GM12801 (cell line): ENCODE results near the gene FBXW8.

Source experiments
- TF ChIP-seq, protein P1 (sequence below): IDR thresholded peaks from one replicate; pipeline ENCODE4 v1.5.1; 2011; ENCODE audit warnings: control low read depth; ENCODE audit not compliant: insufficient read length; ENCODE audit errors: extremely low read depth

Gene FBXW8

GRCh38 chr12:116910645-116911451 is at the start of gene FBXW8:
Gene FBXW8 (plus strand): TSS chr12:116910950. CDS start chr12:116911038, 88 bp downstream.
- TF ChIP-seq, protein P1, sequence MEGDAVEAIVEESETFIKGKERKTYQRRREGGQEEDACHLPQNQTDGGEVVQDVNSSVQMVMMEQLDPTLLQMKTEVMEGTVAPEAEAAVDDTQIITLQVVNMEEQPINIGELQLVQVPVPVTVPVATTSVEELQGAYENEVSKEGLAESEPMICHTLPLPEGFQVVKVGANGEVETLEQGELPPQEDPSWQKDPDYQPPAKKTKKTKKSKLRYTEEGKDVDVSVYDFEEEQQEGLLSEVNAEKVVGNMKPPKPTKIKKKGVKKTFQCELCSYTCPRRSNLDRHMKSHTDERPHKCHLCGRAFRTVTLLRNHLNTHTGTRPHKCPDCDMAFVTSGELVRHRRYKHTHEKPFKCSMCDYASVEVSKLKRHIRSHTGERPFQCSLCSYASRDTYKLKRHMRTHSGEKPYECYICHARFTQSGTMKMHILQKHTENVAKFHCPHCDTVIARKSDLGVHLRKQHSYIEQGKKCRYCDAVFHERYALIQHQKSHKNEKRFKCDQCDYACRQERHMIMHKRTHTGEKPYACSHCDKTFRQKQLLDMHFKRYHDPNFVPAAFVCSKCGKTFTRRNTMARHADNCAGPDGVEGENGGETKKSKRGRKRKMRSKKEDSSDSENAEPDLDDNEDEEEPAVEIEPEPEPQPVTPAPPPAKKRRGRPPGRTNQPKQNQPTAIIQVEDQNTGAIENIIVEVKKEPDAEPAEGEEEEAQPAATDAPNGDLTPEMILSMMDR: no peak

- TF ChIP-seq, protein P1: no peak
These were observed 49.4 kb upstream of the FBXW8 start for GRCh38 chr12:116861320-116861719.

DNA sequence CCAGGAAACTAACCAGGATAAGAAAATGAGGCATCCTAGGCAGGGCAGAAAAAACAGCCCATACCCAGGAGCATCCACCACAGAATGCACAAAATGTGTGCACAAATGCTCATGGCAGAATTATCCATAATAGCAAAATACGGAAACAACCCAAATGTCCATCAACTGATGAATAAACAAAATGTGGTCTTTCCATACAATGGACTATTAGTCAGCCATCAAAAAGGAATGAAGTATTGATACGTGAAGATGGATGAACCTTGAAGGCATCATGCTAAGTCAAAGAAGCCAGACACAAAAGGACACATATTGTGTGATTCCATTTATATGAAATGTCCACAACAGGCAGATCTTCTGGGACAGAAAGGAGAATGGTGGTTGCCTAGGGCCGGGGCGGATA is 48.6 kb upstream of the FBXW8 start:
- TF ChIP-seq, protein P1: no peak

DNA sequence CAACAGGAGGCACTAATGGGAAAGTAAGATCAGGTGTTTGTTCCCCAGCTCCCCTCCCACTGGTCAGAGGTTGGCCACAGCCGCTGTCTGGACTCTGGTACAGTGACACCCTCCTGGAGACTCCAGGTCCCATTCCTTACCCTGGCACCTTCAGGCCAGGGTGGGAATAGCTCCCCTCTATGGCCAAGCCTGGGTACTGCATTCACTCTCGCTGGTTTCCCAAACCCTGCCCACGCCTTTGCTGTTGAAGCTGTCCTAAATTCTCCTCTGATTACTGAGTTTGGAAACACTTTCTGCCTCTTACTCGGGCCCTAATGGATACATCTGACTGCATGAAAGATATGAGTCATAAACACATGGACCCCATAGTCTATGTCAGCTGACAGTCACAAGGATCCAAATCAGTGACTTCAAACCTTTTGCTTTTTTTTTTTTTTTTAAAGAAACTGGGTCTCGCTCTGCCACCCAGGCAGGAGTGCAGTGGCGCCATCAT is 47.4 kb upstream of the FBXW8 start:
- TF ChIP-seq, protein P1: no peak

- TF ChIP-seq, protein P1: no peak
These were observed 46.2 kb upstream of the FBXW8 start for GRCh38 chr12:116864371-116865160.

DNA sequence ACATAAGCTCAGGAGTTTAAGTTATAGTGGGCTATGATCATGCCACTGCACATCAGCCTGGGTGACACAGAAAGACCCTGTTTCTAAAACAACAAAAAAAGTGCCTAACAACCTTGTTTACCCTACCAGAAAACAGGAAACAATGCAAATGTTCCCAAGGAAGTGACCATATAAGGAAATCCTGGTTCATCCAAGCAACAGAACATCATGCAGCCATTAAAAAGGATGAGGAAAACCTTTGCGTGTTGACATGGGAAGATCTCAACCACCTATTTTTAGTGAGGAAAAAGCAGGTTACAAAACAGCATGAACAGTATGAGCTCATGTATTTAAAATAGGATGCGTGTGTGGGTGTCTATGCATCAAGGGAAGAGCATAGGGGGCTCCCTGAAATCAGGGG is 43.2 kb upstream of the FBXW8 start:
- TF ChIP-seq, protein P1: no peak

DNA sequence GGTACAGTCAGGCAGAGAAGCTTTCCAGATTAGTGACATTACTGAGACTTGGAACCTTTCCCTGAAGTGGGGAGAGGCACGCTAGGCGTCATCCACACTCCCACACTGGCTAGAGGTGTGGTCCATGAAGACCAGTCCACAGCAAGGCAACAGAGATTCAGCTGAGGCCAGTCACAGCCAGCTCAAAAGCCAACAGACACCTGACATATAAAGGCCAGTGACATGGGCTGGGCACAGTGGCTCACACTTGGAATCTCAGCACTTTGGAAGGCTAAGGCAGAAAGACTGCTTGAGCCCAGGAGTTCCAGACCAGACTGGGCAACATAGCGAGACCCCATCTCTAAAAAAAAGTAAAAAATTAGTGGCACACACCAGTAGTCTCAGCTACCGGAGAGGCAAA is 40.4 kb upstream of the FBXW8 start:
- TF ChIP-seq, protein P1: no peak
